ENCODE measurements around the gene XPNPEP1. TPM values are rescaled to one million over a fixed set of nuclear protein-coding genes. Genes with fewer than 3 reads are reported as not detected.

Gene XPNPEP1
- total RNA-seq, 2 experiments from 2014 or later = 66.4 to 66.6 TPM

Other genes starting within 250 kb of the XPNPEP1 start
- 10 to 100 TPM; 92.3 to 93.3 TPM for gene ADD3, start 84.5 kb upstream of the XPNPEP1 start, total RNA-seq

All from activated CD4-positive, alpha-beta memory T cell treated with anti-CD3 and anti-CD28 coated beads for 36 hours (primary cell).